ENCODE data around the gene VIPR1.

The VIPR1 gene

DNA sequence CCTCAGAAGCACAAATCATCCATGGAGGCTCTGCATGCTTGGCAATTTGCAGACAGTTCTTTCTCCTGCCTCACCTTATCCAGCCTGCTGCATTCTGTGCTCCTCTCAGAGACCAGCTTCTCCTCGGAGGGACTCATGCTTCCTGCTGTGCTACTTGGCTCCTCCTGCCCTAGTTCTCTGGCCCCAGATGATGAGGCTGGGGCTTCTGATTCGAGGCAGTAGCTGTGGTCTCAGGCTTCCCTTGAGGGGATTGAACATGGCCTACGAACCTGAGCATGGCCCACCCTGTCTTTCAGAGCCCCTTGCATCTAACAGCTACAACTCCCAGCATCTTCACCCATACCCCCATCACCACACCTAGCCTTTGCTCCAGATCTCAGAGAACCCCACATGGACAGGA lies 6.7 kb downstream of the VIPR1 start:
- no peak for TF ChIP-seq TAF1 (IDR thresholded peaks at IDR 0.05; ENCODE audit: borderline replicate concordance, insufficient read depth, low read length)
- TF ChIP-seq FOXP2 (optimal IDR thresholded peaks at IDR 0.05; ENCODE audit: borderline replicate concordance, extremely low read depth, extremely low read length, insufficient read depth), result no peak
- TF ChIP-seq, protein P1, sequence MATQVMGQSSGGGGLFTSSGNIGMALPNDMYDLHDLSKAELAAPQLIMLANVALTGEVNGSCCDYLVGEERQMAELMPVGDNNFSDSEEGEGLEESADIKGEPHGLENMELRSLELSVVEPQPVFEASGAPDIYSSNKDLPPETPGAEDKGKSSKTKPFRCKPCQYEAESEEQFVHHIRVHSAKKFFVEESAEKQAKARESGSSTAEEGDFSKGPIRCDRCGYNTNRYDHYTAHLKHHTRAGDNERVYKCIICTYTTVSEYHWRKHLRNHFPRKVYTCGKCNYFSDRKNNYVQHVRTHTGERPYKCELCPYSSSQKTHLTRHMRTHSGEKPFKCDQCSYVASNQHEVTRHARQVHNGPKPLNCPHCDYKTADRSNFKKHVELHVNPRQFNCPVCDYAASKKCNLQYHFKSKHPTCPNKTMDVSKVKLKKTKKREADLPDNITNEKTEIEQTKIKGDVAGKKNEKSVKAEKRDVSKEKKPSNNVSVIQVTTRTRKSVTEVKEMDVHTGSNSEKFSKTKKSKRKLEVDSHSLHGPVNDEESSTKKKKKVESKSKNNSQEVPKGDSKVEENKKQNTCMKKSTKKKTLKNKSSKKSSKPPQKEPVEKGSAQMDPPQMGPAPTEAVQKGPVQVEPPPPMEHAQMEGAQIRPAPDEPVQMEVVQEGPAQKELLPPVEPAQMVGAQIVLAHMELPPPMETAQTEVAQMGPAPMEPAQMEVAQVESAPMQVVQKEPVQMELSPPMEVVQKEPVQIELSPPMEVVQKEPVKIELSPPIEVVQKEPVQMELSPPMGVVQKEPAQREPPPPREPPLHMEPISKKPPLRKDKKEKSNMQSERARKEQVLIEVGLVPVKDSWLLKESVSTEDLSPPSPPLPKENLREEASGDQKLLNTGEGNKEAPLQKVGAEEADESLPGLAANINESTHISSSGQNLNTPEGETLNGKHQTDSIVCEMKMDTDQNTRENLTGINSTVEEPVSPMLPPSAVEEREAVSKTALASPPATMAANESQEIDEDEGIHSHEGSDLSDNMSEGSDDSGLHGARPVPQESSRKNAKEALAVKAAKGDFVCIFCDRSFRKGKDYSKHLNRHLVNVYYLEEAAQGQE (IDR thresholded peaks at IDR 0.05; ENCODE audit: insufficient read depth in 1 of 2, low read depth in 2 of 2, low read length in 2 of 2), result no peak
- no peak for TF ChIP-seq POLR2AphosphoS5 (IDR thresholded peaks at IDR 0.05; ENCODE audit: low read depth, low read length)
- no peak for TF ChIP-seq SIN3A (IDR thresholded peaks at IDR 0.05; ENCODE audit: borderline replicate concordance, insufficient read depth, low read length)

- no peak for TF ChIP-seq FOXP2 (optimal IDR thresholded peaks at IDR 0.05; ENCODE audit: borderline replicate concordance, extremely low read depth, extremely low read length, insufficient read depth)
- no peak for TF ChIP-seq POLR2AphosphoS5 (IDR thresholded peaks at IDR 0.05; ENCODE audit: low read depth, low read length)
- TF ChIP-seq, protein P1 (IDR thresholded peaks at IDR 0.05; ENCODE audit: insufficient read depth in 1 of 2, low read depth in 2 of 2, low read length in 2 of 2), result no peak
- no peak for TF ChIP-seq TAF1 (IDR thresholded peaks at IDR 0.05; ENCODE audit: borderline replicate concordance, insufficient read depth, low read length)
- TF ChIP-seq SIN3A (IDR thresholded peaks at IDR 0.05; ENCODE audit: borderline replicate concordance, insufficient read depth, low read length), result no peak
Observed at GRCh38 chr3:42510325-42510724, 7.9 kb downstream of the VIPR1 start.

GRCh38 chr3:42511201-42511600 lies 8.8 kb downstream of the VIPR1 start:
- no peak for TF ChIP-seq POLR2AphosphoS5 (IDR thresholded peaks at IDR 0.05; ENCODE audit: low read depth, low read length)
- TF ChIP-seq FOXP2 (optimal IDR thresholded peaks at IDR 0.05; ENCODE audit: borderline replicate concordance, extremely low read depth, extremely low read length, insufficient read depth), result no peak
- TF ChIP-seq TAF1 (IDR thresholded peaks at IDR 0.05; ENCODE audit: borderline replicate concordance, insufficient read depth, low read length), result no peak
- no peak for TF ChIP-seq SIN3A (IDR thresholded peaks at IDR 0.05; ENCODE audit: borderline replicate concordance, insufficient read depth, low read length)
- TF ChIP-seq, protein P1 (IDR thresholded peaks at IDR 0.05; ENCODE audit: insufficient read depth in 1 of 2, low read depth in 2 of 2, low read length in 2 of 2), result no peak

DNA sequence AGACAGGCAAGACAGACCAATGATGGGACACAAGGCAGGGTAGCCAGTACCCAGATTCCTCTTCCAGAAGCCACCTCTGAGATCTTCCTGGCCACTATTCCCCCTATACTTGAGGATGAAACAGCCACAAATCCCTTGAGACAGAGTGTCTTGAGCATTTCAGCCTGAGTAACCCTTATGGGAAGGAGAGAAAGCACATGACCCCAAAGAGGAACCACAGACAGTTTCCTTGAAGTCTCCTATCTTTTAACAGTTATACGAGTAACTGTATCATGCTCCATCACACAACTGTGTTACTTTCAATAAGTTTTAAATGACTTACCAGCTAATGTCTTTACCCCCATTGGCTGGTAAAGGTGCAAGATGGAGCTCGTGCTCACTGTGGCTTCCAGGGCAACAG lies 9.3 kb downstream of the VIPR1 start:
- TF ChIP-seq, protein P1 (IDR thresholded peaks at IDR 0.05; ENCODE audit: insufficient read depth in 1 of 2, low read depth in 2 of 2, low read length in 2 of 2), result no peak
- TF ChIP-seq POLR2AphosphoS5 (IDR thresholded peaks at IDR 0.05; ENCODE audit: low read depth, low read length) (no peak), FOXP2 (optimal IDR thresholded peaks at IDR 0.05; ENCODE audit: borderline replicate concordance, extremely low read depth, extremely low read length, insufficient read depth) (no peak), SIN3A (IDR thresholded peaks at IDR 0.05; ENCODE audit: borderline replicate concordance, insufficient read depth, low read length) (no peak), TAF1 (IDR thresholded peaks at IDR 0.05; ENCODE audit: borderline replicate concordance, insufficient read depth, low read length) (no peak)

- no peak for TF ChIP-seq FOXP2 (optimal IDR thresholded peaks at IDR 0.05; ENCODE audit: borderline replicate concordance, extremely low read depth, extremely low read length, insufficient read depth)
- no peak for TF ChIP-seq TAF1 (IDR thresholded peaks at IDR 0.05; ENCODE audit: borderline replicate concordance, insufficient read depth, low read length)
- TF ChIP-seq, protein P1 (IDR thresholded peaks at IDR 0.05; ENCODE audit: insufficient read depth in 1 of 2, low read depth in 2 of 2, low read length in 2 of 2), result no peak
- TF ChIP-seq SIN3A (IDR thresholded peaks at IDR 0.05; ENCODE audit: borderline replicate concordance, insufficient read depth, low read length), result no peak
- TF ChIP-seq POLR2AphosphoS5 (IDR thresholded peaks at IDR 0.05; ENCODE audit: low read depth, low read length), result no peak
Observed at GRCh38 chr3:42513121-42513520, 10.7 kb downstream of the VIPR1 start.
